NOMO-1 (cell line): ENCODE data around the gene RGS8.
"Not testable (repeated sequence)": the region's sequence is repeated elsewhere in the genome, so short reads cannot be mapped to it uniquely, and the experiment has no call there.

Experiments used
- DNase-seq, 2 experiments: peaks; one replicate each; lab custom pipeline; 2025; ENCODE audit not compliant: unreplicated experiment in 2 of 2; lab: John Stamatoyannopoulos, UW

The RGS8 gene

DNA sequence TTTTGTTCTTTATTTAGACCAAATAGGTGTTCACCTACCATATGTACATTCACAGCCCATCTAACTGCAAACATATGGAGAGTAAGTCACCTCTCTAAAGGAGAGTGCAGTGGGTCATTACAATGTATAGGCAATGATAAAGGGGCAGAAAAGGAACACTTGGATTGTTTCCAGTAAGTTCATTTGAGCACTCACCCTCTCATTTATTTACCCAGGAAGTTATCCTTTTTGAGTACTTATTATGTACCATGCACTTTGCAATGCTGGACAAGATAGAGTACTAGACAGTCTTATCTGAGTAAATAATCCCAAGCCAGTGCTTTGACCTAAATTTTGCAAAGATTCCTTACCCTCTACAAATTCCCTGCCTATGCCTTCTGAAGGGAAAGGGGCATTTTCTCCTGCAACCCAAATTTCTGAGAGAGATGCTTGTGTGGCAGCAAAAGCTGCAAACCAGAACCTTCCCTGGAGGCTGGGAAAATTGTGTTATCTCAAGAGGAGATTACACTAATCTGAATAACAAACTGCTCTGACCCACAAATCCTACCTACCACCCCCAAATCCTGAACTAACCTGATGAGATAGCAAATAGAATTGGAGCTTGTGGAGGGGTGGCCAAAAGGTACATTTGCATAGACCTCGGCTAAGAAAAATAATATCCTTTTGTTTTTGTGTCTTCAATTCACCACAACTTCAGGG is 18.6 kb upstream of the RGS8 start:
- DNase-seq: no peak

GRCh38 chr1:182700351-182700709 is 15.9 kb upstream of the RGS8 start:
- DNase-seq: no peak

DNA sequence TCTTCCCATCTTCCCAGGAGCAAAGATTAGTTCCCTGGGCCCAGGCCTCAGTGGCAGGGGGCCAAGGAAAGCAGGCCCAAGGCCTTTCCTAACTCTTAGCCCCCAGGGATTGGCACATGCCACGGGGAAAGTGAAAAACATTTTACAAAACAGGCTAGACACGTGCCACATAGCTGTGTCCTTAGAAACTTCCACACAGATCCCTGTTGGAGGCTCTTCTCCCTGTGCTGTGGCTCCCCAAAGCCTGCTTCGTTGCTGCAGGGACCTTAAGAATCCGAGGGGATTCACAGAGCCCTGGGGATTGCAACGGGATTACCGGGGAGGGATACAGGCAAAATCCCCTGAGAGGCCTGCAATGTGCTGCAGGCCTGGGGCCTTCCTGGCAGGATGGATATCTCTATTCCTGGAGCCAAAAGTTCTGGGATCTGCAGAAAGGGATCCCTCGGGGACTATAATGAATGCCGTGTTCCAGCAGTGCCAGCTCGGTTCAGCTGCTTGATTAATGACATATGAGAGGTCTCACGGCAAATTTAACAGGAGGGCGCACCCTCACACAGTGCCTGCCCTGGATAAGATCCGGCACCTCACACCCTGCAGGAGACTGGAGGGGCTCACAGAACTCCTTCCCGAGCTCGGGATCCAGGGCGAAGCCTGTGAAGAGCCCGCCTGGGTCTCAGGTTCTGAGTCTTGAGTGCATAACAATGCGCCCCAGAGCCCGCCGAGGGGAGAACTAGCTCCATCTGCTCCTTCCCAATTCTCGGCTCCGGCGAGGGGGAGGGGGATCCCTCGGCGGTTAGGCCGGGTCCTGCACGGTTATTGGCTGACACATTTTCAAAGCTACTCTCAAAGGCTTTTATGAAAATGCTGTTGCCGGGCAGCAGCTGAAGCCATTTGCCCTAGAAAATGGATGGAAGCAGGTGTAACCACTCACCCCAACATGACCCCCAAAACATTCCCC is 15.3 kb upstream of the RGS8 start:
- DNase-seq: no peak

- DNase-seq: no peak
Measured at GRCh38 chr1:182698971-182699370, 14.6 kb upstream of the RGS8 start.

- DNase-seq: not testable (repeated sequence)
Measured at GRCh38 chr1:182693139-182693538, 8.8 kb upstream of the RGS8 start.

DNA sequence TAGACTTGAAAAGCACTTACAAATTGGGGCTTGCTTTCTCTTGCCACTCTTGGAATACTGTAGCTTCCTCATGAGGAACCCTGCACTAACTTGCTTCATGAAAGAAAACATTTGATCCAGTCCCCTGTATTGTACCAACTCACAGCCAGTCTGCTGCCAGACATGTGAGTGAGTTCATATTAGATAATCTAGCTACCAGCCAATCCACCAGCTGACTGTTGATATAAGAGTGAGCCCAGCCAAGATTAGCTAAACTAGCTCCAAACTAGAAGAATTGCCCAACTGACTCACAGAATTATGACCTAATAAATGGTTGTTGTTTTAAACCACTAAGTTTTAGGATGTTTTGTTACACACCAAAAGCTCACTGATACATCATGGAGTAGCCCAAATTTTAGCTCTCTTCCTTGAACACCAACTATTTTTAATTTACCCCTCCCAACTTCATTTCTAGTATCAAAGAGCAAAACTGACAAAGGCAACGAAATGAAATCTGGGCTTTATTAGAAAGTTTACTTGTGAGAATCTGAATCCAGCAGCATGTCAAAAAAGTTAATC is 6.6 kb upstream of the RGS8 start:
- DNase-seq: no peak

GRCh38 chr1:182688436-182689205 is 4.2 kb upstream of the RGS8 start:
- DNase-seq: peak in 1 of 2 experiments; percentile 3

DNA sequence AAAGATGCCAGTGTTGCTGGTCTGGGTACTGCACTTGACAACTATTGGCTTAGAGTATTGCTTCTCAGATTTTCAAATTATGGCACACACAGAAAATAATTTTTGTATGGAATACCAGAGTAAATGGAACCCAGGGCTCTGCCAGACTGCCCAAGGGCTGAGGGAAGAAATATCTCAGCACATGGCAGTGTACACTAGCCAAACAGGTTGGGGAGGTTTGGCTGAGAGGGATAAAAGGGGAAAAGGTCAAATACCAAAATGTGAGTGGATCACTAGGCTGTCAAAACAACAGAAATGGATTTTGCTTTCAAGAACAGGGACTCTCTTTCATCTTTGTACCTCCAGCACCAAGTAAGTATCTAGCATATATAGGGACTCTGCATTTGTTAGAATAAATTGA is 3.0 kb upstream of the RGS8 start:
- DNase-seq: no peak

DNA sequence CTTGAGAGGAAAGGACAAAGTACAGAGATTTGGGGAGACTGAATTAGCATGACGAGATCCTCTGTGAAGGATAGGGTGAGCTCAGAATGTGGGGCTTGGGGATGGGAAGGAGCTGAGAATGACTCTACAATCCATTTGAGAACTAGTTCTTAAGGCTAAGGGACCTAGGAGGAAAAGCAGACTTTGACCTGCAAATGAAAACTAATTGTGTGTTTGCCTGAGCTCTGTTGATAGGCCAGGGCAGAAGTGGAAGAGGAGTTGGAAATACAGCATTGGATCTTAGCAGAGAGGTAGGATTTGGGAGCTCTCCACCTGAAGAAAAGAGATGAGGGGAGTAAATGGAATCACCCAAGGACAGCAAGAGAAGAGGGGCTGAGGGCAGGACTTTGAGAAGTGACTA is 2.1 kb upstream of the RGS8 start:
- no peak for DNase-seq

DNA sequence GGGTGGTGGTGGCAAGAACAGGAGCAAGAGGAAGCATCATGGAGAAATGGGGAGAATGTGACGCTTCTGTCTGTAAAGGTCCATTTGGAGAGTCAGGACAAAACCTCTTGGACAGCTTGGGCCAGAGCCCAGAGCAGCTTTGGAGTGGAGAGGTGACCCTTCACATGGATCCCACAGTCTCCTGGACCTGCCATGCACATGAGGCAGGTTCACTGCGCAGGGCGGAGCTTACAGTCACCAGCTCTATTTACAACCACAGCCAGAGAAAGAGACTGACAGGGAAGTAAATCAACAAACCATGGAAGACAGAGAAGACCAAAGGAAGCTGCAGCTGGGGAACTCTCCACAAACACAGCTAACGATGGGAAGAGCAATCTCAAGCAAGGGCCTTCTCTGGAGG is 828 bp upstream of the RGS8 start:
- no peak for DNase-seq

- no peak for DNase-seq
Measured at GRCh38 chr1:182682898-182683501, 1.4 kb downstream of the RGS8 start.

DNA sequence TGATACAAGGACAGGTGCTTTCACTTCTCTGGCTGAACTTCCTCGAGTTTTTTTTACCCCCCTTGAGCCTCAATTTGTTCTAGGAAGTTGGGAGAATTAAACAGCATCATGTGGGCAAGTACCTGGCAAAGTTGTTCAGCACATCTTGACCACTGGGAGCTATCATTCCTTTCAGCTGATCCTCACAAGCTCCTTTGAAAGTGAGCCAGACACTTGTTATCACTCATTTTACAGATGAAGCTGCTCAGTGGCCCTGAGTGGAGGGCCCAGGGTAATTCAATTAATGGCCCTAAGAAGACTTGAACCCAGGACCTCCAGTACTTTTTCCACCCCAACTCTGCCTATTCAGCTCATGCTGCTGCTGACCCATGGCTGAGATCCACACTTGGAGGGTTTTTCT is 2.0 kb downstream of the RGS8 start:
- no peak for DNase-seq

- DNase-seq: no peak
Measured at GRCh38 chr1:182681568-182681912, 2.8 kb downstream of the RGS8 start.

DNA sequence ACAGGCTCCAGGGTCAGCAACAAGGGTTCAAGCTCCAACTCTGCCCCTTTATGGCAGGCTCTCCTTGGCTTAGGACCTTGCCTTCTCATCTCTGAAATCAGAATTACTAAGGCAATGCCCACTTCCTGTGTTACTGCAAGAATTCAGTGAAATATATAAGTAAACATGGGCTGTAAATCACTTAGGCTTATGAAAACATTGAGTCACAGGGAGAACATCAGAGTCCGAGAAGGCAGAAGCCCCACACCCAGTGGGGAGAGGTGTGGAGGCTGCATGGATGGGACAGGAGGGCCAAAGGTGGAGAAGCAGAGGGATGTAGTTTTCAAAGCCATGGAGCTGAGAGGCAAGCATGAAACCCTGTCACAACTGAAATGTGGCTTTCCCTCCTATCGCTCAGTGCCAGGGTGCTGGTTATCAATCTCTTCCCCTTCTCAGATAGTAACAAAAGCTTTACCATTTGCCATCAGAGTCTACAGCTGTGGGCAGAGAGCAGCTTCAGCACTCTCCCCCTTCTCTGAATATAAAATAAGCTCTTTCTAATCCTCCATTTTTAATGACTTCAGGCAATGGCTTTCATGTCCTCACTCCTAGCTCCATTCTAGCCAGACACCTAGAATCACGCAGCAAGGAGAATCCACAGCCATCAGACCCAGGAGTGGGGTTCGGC is 3.4 kb downstream of the RGS8 start:
- no peak for DNase-seq

GRCh38 chr1:182680408-182680807 is 4.0 kb downstream of the RGS8 start:
- no peak for DNase-seq

GRCh38 chr1:182679684-182680083 is 4.7 kb downstream of the RGS8 start:
- no peak for DNase-seq

GRCh38 chr1:182677397-182678098 is 6.8 kb downstream of the RGS8 start:
- DNase-seq: peak in 1 of 2 experiments; percentile 27

- DNase-seq: no peak
Measured at GRCh38 chr1:182676274-182676673, 8.1 kb downstream of the RGS8 start.
